Urothelium cell line (cell line): ENCODE measurements around the gene RARA.

ENCODE experiments used
- DNase-seq: peaks from one replicate; pipeline ENCODE4 v3.0.0; 2011; ENCODE audit warnings: low spot score, mixed read lengths
- FAIRE-seq: peaks from 2 replicates; lab custom pipeline; 2011; peaks lifted over from hg19 to GRCh38; lab: Jason Lieb, UNC

RARA gene

GRCh38 chr17:40341808-40342503, 33.0 kb downstream of the RARA start:
- FAIRE-seq (peak; percentile 91), DNase-seq (peak; percentile 83)

- FAIRE-seq: no peak
- DNase-seq: no peak
Measured at GRCh38 chr17:40342504-40343218, 33.7 kb downstream of the RARA start.

GRCh38 chr17:40343219-40344119, 34.5 kb downstream of the RARA start:
- DNase-seq (no peak), FAIRE-seq (no peak)

DNA sequence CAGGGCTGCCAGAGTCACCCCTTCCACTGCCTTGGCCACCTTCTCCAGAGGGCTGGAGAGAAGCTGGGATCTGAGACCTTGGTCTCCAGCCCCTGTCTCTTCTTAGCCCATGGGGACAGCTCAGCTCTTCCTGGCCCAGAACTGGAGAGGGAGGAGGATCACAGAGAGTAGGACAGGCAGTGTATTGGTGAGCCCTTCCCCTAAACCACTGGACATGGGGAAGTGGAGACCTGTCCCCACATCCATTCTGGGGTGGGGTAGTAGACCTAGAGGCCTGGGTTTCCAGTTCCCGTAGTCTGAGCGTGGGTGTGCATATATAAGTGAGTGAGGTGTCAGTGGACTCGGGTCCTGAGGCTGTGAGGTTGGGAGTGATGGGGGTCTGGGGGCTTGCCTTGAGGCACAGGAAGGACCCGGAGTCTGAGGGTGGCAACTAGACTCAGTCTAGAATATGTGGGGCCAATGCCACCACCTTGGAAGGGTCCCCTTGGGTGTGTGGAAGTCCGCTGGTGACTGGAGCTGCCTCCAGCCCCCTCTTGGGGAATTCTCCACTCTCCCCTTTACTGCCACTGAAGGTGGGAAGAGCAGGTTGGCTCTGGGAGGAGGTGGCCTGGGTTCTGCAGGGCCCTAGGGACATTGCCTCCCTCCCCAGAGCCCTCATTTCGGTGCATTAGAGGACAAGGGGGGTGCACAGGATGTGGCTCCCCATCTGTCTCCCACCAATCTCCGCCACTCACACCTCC, 35.6 kb downstream of the RARA start:
- no peak for DNase-seq
- no peak for FAIRE-seq

GRCh38 chr17:40345161-40345993, 36.4 kb downstream of the RARA start:
- DNase-seq: peak; percentile 85

DNA sequence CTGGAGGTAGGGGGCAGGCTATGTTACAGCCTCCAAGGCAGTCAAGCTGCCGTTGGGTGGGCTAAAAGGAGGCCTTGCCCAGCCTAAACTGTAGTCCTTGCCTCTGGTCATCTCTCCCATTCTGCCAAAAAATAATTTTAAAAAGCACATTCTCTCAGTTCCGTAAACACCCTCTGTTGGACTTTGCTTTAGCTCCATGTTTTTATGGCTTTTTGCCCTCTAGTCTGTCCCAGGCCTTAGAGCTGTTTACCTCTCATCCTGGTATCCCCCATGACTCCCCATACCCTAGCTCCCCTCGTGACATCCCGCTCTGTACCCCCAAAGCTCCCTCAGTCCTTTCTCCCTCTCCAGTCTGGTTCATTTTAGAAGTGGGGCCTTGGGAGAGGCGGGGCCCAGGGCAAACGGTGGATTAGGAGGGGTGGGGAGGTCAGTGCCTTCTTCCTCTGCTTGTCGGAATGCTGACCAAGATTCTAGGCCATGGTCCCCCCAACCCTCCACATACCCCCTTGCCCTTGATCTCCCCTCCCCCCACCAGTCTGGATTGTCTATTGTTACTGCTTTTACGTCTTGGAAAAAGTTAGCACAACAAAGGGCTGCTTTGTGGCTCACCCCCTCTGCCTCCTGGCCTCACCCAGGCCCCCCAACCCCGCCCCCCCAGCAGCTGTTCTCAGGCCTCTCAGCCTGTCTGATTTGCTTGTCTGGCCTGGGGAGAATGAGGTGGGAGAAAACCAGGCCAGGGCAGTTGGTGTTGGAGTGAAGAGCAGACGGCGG, 37.2 kb downstream of the RARA start:
- FAIRE-seq: no peak

More at GRCh38 chr17:40345161-40345993, 36.4 kb downstream of the RARA start:
- FAIRE-seq: peak; percentile 23

GRCh38 chr17:40346765-40347158, 37.8 kb downstream of the RARA start:
- no peak for FAIRE-seq
- no peak for DNase-seq

More for the DNA sequence above, 37.2 kb downstream of the RARA start:
- no peak for DNase-seq

DNA sequence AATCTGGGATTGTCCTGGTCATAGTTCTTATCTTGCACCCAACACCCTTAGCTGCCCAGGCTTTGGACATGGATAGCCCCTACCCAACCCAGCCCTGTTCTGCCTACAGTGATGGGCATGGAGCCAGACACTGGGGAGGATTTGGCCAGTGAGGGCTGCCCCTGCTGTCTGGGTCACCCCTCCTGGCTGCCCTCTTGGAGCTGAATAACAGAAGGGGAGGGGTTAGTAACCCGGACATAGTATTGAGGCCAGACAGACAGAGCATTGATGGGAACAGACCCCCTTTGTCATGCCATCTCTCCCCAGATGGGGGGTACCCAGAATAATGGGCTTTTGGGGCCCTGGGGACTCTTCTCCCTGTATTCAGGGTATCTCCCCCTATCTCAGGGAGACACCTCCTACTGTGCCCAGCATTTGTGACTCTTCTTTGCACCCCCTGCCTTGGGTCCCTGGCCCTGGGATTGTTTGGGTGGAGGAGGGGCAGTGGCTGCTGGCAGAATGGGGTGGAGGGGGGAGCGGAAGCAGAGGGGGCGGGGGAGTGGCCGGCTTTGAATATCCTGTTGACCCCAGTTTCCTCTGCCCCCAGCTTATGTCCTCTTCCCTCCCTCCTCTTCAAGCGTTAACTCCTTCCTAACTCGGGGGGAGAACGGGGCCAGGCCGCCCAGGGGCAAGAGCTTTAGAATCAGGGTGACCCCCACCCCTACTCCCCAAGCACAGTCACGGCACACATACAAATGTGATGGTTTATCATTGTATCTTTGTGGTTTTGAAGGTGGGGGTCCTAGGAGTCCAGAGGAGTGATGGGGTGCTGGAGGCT, 38.5 kb downstream of the RARA start:
- FAIRE-seq (peak; percentile 40), DNase-seq (no peak)

DNA sequence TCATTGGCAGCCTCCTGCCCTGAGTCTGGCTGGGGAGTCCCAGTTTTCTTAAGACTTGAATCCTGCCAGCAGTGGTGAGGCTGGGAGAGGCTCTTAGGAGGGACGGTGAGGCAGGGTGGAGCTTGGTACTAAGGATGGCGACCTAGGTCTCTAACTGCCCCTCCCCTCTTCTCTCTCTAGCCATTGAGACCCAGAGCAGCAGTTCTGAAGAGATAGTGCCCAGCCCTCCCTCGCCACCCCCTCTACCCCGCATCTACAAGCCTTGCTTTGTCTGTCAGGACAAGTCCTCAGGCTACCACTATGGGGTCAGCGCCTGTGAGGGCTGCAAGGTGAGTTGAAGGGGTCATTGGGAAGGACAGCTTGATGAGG, 39.1 kb downstream of the RARA start:
- FAIRE-seq (no peak), DNase-seq (no peak)

DNA sequence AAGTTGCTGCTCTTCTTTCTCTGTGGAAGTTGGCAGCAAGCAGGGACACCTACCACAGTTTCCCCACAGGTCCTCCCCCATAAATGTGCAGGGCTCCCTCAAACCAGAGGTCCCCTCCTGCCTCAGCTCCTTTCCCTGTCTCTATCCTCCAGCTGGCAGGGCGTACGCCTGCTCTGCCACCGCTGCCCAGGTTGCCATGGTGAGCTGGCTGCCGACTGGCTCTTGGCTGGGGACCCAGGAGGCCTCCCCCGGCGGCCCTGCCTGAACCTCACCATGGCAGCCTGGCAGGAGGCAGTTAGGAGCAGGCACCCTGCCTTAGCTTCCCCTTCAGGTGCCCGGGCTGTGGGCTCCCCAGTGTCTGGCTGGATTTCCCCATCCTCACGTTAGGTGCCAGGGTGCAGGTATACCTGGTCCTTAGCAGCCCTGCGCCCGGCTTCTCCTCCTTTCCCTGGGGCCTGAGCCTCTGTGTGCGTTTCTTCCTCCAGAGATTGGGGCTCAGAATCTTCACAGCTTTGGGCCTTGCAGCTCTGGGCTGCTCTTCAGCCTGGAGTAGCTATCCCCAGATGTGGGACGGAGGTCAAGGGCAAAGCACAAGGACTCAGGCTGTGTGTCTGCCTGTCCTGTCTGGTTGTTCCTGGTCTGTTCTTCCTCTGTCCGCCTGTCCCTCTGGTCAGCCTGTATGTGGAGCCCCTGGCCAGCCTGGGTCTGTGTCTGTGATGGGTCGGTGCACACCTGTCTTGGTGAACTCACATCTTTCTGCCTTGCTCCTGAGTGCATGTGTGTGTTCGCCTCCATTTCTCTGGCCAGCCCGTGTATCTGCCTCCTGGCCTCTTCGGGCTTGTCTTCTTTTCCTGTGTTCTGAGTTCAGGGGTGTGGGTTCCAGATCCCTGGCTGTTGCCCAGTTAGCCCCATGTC, 39.8 kb downstream of the RARA start:
- no peak for DNase-seq

DNA sequence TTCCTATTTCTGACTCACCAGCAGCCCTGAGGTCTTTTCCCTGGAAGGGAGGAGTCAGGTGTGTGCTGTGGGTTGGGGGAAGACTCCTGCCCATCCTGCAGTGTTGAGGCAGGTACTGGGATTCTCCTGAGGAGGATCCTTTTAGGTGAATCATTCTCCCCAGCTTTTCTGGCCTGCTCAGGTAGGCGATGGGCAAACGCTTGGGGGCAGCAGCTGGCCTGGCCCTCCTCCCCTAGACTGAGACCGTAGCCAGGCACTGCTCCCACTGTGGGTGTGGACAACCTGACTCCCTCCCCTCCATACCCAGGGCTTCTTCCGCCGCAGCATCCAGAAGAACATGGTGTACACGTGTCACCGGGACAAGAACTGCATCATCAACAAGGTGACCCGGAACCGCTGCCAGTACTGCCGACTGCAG, 40.5 kb downstream of the RARA start:
- no peak for FAIRE-seq

More for the DNA sequence above, 39.8 kb downstream of the RARA start:
- FAIRE-seq: no peak

GRCh38 chr17:40349895-40350688, 41.1 kb downstream of the RARA start:
- no peak for DNase-seq
- FAIRE-seq: peak; percentile 9

More for the DNA sequence above, 40.5 kb downstream of the RARA start:
- DNase-seq: no peak

DNA sequence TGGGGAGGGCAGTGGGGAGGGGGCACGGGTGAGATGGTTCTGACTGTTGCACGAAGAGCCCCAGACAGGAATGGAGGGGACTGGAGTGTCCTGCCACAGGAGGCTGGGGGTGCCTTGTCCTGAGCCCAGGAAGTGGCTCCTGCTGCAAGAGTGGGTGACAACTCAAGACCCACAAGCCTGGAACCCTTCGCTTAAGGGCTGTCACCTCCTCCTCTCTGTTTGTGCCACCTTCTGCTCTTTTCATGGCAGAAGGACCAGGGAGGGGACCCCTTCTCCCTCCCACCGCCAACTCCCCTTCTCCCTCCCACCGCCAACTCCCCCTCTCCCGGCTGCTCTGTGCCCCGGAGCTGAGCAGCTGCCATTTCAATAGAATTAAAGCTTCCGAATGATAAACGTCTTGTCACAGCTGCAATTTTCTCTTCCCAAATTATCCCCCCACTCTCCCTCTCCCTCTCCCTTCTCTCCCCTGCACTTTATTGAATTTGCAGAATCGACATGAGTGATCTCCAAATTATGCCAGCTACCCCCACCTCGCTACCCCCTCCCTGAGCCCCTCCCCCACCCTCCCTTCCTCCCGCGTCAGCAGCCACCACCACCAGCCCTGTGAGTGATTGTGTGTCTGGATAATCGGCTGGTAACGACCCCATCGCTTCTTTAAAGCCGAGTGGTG, 41.8 kb downstream of the RARA start:
- no peak for DNase-seq

GRCh38 chr17:40351359-40352236, 42.6 kb downstream of the RARA start:
- no peak for DNase-seq
- no peak for FAIRE-seq

More for the DNA sequence above, 41.8 kb downstream of the RARA start:
- no peak for FAIRE-seq
